GM18517 (cell line): Measurements from ENCODE around the gene MRC2.

Experiments
- ATAC-seq: cut with Tn5 transposase; IDR thresholded peaks from one replicate; pipeline ENCODE4 v1.9.1; 2021; ENCODE audit warnings: mild to moderate bottlenecking, moderate library complexity; ENCODE audit not compliant: unreplicated experiment

The MRC2 gene

DNA sequence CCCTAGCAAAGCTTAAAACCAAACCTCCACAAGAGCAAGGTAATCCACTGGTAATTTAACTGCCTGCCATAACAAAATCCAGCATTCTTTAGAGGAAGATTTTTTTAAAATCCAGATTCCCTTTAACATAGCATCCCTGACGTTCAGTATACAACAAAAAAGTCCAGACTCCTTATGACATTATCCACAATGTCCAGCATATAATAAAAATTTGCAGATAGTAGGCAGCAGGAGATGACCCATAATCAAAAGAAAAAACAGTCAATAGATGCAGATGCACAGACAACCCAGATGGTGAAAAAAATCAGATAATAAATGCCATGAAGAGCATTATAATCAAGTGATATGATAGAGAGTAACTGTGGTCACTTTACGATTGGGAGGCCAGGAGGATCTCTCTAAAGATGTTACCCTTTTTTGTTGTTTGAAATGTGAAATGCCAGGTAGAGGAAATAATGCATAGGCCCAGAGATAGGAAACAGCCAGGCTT lies 33.2 kb downstream of the MRC2 start:
- ATAC-seq = no peak

DNA sequence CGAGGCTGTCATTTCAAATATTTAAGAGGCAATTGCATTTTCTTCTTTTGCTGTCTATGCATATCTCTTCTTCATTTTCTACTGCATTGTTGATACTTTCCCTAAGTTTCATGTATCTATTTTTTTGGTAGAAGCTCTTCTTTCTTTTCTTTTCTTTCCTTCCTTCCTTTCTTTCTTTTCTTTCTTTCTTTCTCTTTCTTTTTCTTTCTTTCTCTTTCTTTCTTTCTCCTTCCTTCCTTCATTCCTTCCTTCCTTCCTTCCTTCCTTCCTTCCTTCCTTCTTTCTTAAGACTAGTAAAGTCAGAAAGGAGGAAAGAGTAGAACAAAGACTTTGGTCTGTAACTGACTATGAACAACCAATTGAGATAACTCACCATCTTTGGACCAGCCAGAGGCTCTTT lies 33.9 kb downstream of the MRC2 start:
- ATAC-seq = no peak

DNA sequence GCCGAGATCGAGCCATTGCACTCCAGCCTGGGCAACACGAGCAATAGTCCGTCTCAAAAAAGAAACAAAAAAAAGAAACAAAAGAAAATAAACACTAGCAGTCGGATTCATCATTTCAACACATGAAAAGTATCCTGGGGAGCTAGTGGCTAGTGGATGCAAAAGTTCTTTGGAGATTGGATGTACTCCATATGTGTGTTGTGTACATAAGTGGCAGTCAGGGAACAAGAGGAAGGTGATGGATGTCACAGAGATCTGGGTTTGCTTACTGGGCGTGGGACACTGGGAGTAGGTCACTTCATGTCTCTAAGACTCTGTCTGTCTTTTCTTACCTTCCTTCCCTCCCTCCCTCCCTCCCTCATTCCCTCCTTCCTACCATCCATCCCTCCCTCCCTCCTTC lies 35.4 kb downstream of the MRC2 start:
- ATAC-seq = no peak

- ATAC-seq = no peak
Observed at GRCh38 chr17:62663304-62663703, 35.8 kb downstream of the MRC2 start.

GRCh38 chr17:62664336-62665120 lies 37.1 kb downstream of the MRC2 start:
- ATAC-seq = no peak

DNA sequence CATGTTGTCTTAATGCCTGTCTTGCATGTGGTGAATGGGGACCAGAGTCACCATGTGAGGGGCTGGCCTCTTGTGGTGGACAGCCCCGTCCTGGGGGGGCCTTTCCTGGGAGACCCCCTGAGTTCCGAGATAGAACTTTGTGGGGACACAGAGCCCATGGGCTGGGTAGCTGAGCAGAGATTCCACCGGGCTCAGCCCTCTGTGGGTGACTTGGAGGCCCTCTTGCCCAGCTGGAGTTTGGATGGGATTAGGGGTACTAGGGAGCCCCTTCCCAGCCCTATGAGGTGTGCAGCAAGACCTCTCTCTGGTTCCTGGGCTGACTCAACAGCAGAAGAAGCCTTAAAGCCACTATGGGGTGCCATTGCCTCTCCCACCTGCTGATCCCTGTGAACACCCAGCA lies 38.1 kb downstream of the MRC2 start:
- no peak for ATAC-seq

- no peak for ATAC-seq
Observed at GRCh38 chr17:62666061-62666800, 38.8 kb downstream of the MRC2 start.

GRCh38 chr17:62666801-62667591 lies 39.5 kb downstream of the MRC2 start:
- no peak for ATAC-seq

DNA sequence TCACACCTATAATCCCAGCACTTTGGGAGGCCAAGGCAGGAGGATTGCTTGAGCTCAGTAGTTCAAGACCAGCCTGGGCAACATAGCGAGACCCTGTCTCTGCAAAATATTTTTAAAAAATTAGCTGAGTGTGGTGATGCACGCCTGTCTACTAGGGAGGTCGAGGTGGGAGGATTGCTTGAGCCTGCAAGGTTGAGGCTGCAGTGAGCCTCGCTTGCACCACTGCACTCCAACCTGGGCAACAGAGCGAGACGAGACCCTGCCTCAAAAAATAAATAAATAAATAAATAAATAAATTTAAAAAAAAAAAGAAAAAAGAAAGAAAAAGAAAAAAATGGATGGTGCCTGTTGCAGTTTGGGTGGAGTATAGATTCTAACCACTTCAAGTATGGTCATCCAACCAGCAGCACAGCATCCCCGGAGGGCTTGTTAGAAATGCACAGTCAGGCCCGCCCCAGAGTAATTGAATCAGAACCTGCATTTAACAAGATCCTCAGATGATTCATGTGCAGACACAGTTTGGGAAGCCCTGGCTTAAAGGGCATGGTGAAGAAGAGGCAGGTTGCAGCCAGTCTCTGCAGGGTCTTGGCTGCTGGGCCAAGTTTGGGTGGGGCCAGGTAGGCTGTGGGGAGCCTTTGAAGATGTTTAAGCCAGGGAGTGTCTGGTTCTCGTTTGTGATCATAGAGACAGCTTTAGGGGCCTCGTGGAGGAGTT lies 40.8 kb downstream of the MRC2 start:
- ATAC-seq = no peak

- no peak for ATAC-seq
Observed at GRCh38 chr17:62670202-62670821, 42.8 kb downstream of the MRC2 start.

DNA sequence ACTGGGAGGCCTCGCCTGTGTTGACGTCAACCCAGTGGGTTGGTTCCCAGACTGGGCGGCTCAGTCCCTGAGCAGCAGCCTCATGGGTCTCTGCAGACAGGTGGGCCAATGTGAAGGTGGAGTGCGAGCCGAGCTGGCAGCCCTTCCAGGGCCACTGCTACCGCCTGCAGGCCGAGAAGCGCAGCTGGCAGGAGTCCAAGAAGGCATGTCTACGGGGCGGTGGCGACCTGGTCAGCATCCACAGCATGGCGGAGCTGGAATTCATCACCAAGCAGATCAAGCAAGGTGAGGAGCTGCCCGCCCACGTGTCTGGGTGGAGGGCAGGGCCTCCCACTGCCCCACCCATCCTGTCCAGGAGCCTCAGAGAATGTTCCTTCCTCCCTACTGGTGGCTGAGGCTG lies 44.1 kb downstream of the MRC2 start:
- ATAC-seq = no peak

DNA sequence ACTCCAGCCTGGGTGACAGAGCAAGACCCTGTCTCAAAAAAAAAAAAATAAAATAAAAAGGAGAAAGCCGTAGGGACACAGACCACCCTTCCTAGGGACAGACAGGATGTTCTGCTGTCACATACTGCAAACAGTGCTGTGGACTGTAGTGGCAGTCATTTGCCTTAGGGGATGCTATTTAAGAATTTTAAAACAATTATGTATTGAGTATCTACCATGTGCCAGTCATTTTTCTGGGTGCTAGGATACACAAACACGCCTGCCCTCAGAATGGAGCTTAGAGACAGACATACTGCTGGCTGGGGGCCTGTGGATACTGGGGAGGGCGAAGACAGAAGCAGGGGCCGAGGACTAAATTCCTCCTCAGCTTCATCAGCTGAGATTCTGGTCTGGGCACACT lies 45.5 kb downstream of the MRC2 start:
- no peak for ATAC-seq

DNA sequence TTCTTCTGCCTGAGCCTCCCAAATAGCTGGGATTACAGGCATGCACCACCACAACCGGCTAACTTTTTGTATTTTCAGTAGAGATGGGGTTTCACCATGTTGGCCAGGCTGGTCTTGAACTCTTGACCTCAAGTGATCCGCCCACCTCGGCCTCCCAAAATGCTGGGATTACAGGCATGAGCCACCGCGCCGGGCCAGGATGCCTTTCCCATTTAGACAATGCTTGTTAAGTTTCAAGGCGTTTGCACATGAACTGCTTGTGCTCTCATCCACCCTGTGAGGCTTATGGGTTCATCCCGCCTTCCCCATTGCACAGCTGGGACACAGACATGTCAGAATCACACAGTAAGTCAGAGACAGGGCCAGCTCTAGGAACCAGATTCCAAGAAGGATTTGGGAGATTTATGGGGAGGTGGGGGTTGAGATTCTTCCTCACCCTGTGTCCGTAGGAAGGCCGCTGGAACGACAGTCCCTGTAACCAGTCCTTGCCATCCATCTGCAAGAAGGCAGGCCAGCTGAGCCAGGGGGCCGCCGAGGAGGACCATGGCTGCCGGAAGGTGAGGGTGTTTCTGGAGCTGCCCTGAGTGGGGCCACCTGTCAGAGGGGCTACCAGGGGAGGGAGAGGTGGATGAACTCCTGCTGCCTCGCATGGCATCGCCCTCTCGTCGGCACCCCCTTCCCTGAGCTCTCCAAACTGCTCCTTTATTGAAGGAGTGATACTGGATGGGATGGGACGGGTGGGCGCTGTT lies 46.3 kb downstream of the MRC2 start:
- ATAC-seq = no peak

- no peak for ATAC-seq
Observed at GRCh38 chr17:62674363-62674739, 46.9 kb downstream of the MRC2 start.

DNA sequence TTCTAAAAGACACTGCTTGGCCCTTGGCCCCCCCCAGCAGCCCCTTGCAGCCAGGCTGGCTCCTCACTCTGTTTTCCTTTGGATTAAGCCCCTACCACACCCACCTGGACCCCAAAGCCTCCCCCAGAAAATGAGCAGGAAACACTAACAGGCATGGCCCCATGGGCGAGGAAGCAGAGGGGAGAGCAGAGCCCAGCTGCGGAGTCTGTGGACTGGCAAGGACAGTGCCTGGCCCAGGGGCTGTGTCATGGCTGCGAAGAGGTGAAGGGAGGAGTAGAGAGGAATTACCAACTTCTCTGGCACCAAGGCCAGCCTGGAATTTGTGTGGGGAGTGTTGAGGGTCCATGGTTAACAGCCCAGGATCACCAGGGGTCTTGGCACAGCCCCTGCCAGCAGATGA lies 47.4 kb downstream of the MRC2 start:
- no peak for ATAC-seq

DNA sequence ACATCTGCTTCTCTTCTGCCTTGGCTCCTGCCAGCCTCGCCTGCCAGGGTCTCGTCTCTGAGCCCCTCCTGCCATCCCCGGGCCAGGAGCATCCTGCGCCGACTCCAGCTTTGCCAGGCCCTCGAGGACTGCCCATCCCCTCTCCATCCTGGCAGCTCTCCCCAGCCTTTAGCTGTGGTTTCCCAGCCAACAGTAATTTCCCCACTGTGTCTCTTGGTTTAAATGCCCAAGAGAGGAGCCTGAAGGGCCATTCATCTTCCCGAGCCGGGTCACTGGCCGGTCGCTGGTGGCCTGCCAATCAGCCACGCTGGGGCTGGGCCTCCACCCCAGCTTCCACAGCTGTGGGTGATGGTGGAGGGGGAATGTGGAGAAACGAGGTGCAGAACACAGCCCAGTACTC lies 47.8 kb downstream of the MRC2 start:
- ATAC-seq = no peak

- no peak for ATAC-seq
Observed at GRCh38 chr17:62675701-62676100, 48.2 kb downstream of the MRC2 start.

- ATAC-seq = no peak
Observed at GRCh38 chr17:62676231-62676943, 48.9 kb downstream of the MRC2 start.

DNA sequence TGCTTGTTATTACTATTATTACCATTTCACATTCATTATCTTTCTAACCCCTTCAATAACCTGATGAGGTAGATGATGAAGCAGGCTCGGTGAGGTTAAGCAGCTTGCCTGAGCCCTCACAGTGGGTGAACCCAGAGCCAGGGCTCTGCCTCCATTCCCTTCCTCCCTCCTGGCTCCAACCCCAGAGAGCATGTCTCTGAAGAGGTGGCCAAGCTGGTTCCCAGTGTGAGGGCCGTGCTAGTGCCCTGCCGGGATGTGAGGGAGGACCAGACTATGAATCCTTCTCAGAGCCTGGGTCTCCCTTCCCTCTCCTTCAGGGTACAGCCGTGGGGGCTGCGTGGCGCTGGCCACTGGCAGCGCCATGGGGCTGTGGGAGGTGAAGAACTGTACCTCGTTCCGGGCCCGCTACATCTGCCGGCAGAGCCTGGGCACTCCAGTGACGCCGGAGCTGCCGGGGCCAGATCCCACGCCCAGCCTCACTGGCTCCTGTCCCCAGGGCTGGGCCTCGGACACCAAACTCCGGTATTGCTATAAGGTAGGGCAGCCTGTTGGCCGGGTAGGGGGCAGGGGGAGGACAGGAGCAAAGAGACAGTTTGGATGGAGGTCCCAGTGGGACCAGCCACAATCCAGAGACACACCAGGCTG lies 49.6 kb downstream of the MRC2 start:
- ATAC-seq = no peak
